H1 (cell line): ENCODE results near the gene PRKCSH. TPM values are rescaled to one million over a fixed set of nuclear protein-coding genes. Genes with fewer than 3 reads are reported as not detected.

Source experiments
- CBX5 ChIP-seq: fragments of 300-800, 300-1000 bp; sonication (generic); IDR thresholded peaks from 2 replicates; pipeline ENCODE4 v1.7.1; 2016; ENCODE audit warnings: antibody characterized with exemption, low read length, low read depth
- CREB1 ChIP-seq: IDR thresholded peaks from 2 replicates; pipeline ENCODE4 v1.6.1; 2012; ENCODE audit warnings: inconsistent platforms
- EP300 ChIP-seq, 2 experiments: IDR thresholded peaks; 1 replicate in 1 of 2; 2 replicates in 1 of 2; pipeline ENCODE4 v1.6.1; 2011 to 2012; ENCODE audit warnings: low read depth in 2 of 2, low read length in 2 of 2, mild to moderate bottlenecking in 2 of 2, borderline replicate concordance in 1 of 2, inconsistent platforms in 1 of 2, moderate library complexity in 1 of 2
- HDAC2 ChIP-seq, 2 experiments: fragments of 300-600 bp in 1 of 2; sonication (generic) in 1 of 2; IDR thresholded peaks; 2 replicates each; pipeline ENCODE4 v1.6.1; 2011 to 2012; ENCODE audit warnings: low read depth in 2 of 2, low read length in 2 of 2, mild to moderate bottlenecking in 2 of 2, moderate library complexity in 2 of 2, borderline replicate concordance in 1 of 2, inconsistent platforms in 1 of 2
- SP2 ChIP-seq: IDR thresholded peaks from 2 replicates; pipeline ENCODE4 v1.6.1; 2012; ENCODE audit warnings: mild to moderate bottlenecking, low read length, inconsistent platforms
- SP4 ChIP-seq: IDR thresholded peaks from 2 replicates; pipeline ENCODE4 v1.6.1; 2012; ENCODE audit warnings: low read length, inconsistent platforms
- TAF7 ChIP-seq: optimal IDR thresholded peaks from 2 replicates; pipeline ENCODE3; 2011; ENCODE audit warnings: low read depth, mild to moderate bottlenecking, inconsistent platforms, low read length, moderate library complexity, borderline replicate concordance
- polyA plus RNA-seq, 7 experiments: library from polyadenylated mRNA; depleted of rRNA in 3 of 7; stranded (reverse) in 5 of 7; unstranded in 2 of 7; fragments of >200 nt in 5 of 7; fragments of 200-250 nt in 2 of 7; gene quantifications; 1 replicate in 5 of 7; 2 replicates in 1 of 7; 4 replicates in 1 of 7; pipeline versions ENCODE4 v1.2.1 to v1.2.3, GENCODE V29; 2011 to 2013; ENCODE audit warnings: missing spikeins in 2 of 7, mixed read lengths in 2 of 7
- total RNA-seq: library from RNA; stranded (reverse); fragmentation: NEBNext Ultra II Directional; extraction: Animal tissue kit (Norgen Biotek cat#: 25700); gene quantifications from 2 replicates; pipeline ENCODE4 v1.2.1, GENCODE V29; 2021
- TF ChIP-seq, protein P1 (sequence below): fragments of 300-600 bp; sonication (generic); IDR thresholded peaks from 2 replicates; pipeline ENCODE4 v1.7.1; 2012; ENCODE audit warnings: low read length, moderate library complexity, mild to moderate bottlenecking, inconsistent platforms; ENCODE audit not compliant: insufficient replicate concordance
- TF ChIP-seq, protein P2 (sequence below): IDR thresholded peaks from 2 replicates; pipeline ENCODE4 v1.6.1; 2012; ENCODE audit warnings: inconsistent platforms

Gene PRKCSH
- total and polyA plus RNA-seq, 2 of the 8 experiments (the other 6 are each of a cell fraction or from before 2014, with no cell fraction given), result 97.2 to 337 TPM

- TF ChIP-seq, protein P1, sequence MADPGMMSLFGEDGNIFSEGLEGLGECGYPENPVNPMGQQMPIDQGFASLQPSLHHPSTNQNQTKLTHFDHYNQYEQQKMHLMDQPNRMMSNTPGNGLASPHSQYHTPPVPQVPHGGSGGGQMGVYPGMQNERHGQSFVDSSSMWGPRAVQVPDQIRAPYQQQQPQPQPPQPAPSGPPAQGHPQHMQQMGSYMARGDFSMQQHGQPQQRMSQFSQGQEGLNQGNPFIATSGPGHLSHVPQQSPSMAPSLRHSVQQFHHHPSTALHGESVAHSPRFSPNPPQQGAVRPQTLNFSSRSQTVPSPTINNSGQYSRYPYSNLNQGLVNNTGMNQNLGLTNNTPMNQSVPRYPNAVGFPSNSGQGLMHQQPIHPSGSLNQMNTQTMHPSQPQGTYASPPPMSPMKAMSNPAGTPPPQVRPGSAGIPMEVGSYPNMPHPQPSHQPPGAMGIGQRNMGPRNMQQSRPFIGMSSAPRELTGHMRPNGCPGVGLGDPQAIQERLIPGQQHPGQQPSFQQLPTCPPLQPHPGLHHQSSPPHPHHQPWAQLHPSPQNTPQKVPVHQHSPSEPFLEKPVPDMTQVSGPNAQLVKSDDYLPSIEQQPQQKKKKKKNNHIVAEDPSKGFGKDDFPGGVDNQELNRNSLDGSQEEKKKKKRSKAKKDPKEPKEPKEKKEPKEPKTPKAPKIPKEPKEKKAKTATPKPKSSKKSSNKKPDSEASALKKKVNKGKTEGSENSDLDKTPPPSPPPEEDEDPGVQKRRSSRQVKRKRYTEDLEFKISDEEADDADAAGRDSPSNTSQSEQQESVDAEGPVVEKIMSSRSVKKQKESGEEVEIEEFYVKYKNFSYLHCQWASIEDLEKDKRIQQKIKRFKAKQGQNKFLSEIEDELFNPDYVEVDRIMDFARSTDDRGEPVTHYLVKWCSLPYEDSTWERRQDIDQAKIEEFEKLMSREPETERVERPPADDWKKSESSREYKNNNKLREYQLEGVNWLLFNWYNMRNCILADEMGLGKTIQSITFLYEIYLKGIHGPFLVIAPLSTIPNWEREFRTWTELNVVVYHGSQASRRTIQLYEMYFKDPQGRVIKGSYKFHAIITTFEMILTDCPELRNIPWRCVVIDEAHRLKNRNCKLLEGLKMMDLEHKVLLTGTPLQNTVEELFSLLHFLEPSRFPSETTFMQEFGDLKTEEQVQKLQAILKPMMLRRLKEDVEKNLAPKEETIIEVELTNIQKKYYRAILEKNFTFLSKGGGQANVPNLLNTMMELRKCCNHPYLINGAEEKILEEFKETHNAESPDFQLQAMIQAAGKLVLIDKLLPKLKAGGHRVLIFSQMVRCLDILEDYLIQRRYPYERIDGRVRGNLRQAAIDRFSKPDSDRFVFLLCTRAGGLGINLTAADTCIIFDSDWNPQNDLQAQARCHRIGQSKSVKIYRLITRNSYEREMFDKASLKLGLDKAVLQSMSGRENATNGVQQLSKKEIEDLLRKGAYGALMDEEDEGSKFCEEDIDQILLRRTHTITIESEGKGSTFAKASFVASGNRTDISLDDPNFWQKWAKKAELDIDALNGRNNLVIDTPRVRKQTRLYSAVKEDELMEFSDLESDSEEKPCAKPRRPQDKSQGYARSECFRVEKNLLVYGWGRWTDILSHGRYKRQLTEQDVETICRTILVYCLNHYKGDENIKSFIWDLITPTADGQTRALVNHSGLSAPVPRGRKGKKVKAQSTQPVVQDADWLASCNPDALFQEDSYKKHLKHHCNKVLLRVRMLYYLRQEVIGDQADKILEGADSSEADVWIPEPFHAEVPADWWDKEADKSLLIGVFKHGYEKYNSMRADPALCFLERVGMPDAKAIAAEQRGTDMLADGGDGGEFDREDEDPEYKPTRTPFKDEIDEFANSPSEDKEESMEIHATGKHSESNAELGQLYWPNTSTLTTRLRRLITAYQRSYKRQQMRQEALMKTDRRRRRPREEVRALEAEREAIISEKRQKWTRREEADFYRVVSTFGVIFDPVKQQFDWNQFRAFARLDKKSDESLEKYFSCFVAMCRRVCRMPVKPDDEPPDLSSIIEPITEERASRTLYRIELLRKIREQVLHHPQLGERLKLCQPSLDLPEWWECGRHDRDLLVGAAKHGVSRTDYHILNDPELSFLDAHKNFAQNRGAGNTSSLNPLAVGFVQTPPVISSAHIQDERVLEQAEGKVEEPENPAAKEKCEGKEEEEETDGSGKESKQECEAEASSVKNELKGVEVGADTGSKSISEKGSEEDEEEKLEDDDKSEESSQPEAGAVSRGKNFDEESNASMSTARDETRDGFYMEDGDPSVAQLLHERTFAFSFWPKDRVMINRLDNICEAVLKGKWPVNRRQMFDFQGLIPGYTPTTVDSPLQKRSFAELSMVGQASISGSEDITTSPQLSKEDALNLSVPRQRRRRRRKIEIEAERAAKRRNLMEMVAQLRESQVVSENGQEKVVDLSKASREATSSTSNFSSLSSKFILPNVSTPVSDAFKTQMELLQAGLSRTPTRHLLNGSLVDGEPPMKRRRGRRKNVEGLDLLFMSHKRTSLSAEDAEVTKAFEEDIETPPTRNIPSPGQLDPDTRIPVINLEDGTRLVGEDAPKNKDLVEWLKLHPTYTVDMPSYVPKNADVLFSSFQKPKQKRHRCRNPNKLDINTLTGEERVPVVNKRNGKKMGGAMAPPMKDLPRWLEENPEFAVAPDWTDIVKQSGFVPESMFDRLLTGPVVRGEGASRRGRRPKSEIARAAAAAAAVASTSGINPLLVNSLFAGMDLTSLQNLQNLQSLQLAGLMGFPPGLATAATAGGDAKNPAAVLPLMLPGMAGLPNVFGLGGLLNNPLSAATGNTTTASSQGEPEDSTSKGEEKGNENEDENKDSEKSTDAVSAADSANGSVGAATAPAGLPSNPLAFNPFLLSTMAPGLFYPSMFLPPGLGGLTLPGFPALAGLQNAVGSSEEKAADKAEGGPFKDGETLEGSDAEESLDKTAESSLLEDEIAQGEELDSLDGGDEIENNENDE, result no peak
- TF ChIP-seq TAF7 (no peak), SP2 (no peak), CREB1 (no peak), HDAC2 (IDR thresholded peaks at IDR 0.05; ENCODE audit: borderline replicate concordance in 1 of 2, low read depth in 2 of 2, low read length in 2 of 2) (no peak), CBX5 (no peak), SP4 (no peak), EP300 (IDR thresholded peaks at IDR 0.05; ENCODE audit: borderline replicate concordance in 1 of 2, low read depth in 2 of 2, low read length in 2 of 2) (no peak)
- TF ChIP-seq, protein P2, sequence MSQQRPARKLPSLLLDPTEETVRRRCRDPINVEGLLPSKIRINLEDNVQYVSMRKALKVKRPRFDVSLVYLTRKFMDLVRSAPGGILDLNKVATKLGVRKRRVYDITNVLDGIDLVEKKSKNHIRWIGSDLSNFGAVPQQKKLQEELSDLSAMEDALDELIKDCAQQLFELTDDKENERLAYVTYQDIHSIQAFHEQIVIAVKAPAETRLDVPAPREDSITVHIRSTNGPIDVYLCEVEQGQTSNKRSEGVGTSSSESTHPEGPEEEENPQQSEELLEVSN, result no peak
Observed at GRCh38 chr19:11416346-11417052, 18.9 kb upstream of the PRKCSH start (continued).
